Activated CD8-positive, alpha-beta memory T cell treated with anti-CD3 and anti-CD28 coated beads, Interleukin-2, amount 50 U/mL, for 48 hours (primary cell): ENCODE data around the gene SAFB2.
A peak's percentile ranks its signal among the peaks of the same experiment; 100 is the strongest.
"Not testable (repeated sequence)": the region's sequence is repeated elsewhere in the genome, so short reads cannot be mapped to it uniquely, and the experiment has no call there.

ENCODE experiments used
- DNase-seq: peaks from one replicate; pipeline ENCODE4 v3.0.0-alpha.2; 2020

Gene SAFB2

GRCh38 chr19:5632241-5632612, 9.7 kb upstream of the SAFB2 start:
- no peak for DNase-seq

- no peak for DNase-seq
Observed at GRCh38 chr19:5631567-5632240, 9.1 kb upstream of the SAFB2 start.

DNA sequence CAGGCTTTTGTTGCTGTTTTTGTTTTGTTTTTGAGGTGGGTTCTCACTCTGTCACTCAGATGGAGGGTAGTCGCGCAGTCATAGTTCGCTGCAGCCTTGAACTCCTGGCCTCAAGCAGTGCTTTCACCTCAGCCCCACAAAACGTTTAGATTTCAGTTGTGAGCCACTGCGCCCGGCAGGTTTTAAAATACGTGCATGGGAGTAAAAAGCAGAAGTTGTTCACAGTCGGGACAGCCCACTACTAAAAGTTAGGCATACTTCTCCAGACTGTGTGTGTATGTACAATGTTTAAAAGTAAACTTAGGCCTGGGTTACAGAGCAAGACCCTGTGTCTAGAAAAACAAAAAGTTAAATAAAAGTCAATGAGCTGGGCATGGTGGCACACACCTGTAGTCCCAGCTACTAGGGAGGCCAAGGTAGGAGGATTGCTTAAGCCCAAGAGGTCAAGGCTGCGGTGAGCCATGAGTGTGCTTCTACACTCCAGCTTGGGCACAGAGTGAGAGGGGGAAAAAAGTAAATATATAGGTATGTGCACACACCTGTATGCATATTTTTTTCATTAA, 6.4 kb upstream of the SAFB2 start:
- no peak for DNase-seq

- DNase-seq, result no peak
Observed at GRCh38 chr19:5628461-5628860, 5.9 kb upstream of the SAFB2 start.

- DNase-seq, result no peak
Observed at GRCh38 chr19:5627395-5627904, 4.9 kb upstream of the SAFB2 start.

DNA sequence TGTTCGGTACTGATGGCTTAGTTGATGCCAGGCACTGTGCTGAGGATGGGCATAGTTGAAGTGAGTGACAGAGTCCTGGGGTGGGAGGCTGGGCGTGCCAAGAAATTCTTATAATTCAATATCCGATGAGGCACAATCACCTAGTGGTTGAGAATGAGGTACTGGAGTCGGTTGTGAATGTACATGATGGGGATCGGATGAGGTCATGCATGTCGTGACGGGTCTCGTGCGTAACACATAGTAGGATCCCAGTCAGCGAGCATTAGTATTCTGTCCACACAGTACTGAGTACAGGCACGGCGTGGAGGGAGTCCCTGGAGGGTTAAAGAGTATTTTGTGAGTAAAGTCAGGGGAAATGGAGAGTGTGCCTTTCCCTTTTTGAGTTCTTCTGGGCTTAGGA, 3.1 kb upstream of the SAFB2 start:
- DNase-seq, result no peak

GRCh38 chr19:5624741-5625278, 2.2 kb upstream of the SAFB2 start:
- no peak for DNase-seq

- DNase-seq, result no peak
Observed at GRCh38 chr19:5624018-5624663, 1.6 kb upstream of the SAFB2 start.

DNA sequence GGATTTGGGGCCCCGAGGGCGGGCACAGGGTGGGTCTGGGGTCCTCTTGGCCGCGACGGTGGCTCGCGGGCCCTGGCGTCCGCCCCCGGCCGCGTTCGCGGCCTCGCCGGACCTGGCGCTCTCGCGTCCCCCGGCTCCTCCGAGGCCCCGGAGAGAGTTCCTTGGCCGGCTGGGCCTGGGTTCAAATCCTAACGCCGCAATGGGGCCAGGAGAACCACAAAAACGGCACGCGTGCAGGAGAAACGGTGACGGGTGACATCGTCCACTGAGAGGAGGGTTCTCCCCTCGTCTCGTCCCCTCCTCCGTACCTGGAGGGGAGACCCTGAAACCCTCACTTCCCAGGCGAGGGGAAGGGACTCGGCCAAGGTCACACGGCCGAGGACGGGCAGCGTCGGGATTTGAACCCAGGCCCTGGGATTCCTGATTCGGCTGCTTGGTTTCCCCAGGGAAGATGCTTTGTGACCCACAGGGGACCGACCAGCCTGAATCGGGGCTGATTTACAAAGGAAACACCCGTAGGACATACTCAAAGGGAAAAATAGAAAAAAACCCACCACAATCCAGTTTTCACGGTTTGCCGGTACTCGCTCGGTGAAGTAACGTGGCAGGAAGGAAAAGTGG, 931 bp upstream of the SAFB2 start:
- peak; percentile 62 for DNase-seq

- peak; percentile 65 for DNase-seq
Observed at GRCh38 chr19:5621945-5622464, 571 bp downstream of the SAFB2 start.

GRCh38 chr19:5621311-5621944, 1.1 kb downstream of the SAFB2 start:
- DNase-seq, result no peak

GRCh38 chr19:5619946-5620345, 2.6 kb downstream of the SAFB2 start:
- DNase-seq, result no peak

GRCh38 chr19:5618591-5618990, 4.0 kb downstream of the SAFB2 start:
- DNase-seq, result no peak

- DNase-seq, result no peak
Observed at GRCh38 chr19:5617080-5617479, 5.5 kb downstream of the SAFB2 start.

GRCh38 chr19:5615756-5616327, 6.7 kb downstream of the SAFB2 start:
- no peak for DNase-seq

- DNase-seq, result no peak
Observed at GRCh38 chr19:5612891-5613865, 9.4 kb downstream of the SAFB2 start.

GRCh38 chr19:5609881-5610448, 12.6 kb downstream of the SAFB2 start:
- DNase-seq, result no peak

- not testable (repeated sequence) for DNase-seq
Observed at GRCh38 chr19:5608766-5609165, 13.8 kb downstream of the SAFB2 start.

DNA sequence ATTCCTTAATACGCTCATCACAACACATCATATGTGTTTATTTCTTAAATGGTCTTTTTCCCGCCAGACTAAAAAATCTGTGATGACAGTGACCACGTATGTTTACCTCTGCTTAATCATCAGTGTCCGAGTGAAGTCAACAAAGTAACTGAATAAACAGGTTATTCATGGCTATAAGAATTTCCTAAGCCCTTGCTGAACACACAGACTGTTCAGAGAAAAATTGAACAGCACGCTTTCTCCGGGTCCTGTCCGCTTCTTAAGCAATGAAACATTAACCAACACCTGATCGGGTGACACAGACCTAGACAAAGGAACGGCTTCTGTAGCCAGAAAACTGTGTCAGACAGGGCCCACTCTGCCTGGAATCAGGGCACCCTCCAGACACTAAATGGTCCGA, 14.3 kb downstream of the SAFB2 start:
- DNase-seq, result no peak

- DNase-seq, result no peak
Observed at GRCh38 chr19:5607318-5608275, 15.0 kb downstream of the SAFB2 start.
